GM18519 (cell line): Measurements from ENCODE around the gene ZNF22.

Experiments
- ATAC-seq: cut with Tn5 transposase; IDR thresholded peaks from one replicate; pipeline ENCODE4 v1.9.1; 2021; ENCODE audit warnings: mild to moderate bottlenecking, moderate library complexity; ENCODE audit not compliant: unreplicated experiment, low FRiP score

Gene ZNF22

DNA sequence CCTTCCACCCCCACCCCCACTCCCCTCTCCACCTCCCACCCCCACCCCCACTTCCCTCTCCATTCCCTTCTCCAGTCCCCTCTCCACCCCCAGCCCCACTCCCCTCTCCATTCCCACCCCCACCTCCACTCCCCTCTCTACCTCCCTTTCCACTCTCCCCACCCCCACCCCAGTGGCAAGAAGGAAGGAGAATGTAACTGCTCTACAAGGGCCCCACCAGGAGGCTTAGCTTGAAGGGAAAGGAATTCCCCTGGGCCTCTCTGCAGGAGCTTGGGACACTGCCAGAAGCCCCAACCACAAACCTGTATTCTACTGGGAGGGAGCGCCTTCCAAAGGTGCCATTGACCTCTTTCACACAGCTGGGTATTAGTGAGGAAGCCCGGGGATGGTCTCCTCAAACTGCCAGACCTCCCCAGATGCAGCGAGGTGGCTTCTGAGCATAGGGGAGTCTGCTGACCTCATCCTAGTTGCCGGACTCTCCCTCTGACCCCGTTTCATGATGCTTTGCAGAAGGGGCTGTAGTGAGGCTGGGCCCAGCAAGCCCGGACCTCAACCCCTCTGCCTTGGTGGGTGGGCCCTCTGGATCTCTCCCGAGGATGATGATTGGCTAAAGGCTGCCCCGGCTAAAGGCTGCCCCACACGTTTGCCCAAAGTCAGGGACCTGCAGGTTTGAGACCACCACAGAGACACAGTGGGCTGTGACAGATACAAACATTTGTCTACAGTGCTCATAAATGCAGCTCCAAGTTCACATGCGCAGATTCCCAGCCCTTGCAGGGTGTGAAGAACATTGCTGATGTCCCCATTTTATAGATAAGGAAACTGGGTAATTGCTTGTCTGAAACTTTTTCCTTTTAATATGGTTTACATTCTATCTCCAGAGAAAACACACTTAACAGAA, 25.0 kb upstream of the ZNF22 start:
- ATAC-seq, result no peak

DNA sequence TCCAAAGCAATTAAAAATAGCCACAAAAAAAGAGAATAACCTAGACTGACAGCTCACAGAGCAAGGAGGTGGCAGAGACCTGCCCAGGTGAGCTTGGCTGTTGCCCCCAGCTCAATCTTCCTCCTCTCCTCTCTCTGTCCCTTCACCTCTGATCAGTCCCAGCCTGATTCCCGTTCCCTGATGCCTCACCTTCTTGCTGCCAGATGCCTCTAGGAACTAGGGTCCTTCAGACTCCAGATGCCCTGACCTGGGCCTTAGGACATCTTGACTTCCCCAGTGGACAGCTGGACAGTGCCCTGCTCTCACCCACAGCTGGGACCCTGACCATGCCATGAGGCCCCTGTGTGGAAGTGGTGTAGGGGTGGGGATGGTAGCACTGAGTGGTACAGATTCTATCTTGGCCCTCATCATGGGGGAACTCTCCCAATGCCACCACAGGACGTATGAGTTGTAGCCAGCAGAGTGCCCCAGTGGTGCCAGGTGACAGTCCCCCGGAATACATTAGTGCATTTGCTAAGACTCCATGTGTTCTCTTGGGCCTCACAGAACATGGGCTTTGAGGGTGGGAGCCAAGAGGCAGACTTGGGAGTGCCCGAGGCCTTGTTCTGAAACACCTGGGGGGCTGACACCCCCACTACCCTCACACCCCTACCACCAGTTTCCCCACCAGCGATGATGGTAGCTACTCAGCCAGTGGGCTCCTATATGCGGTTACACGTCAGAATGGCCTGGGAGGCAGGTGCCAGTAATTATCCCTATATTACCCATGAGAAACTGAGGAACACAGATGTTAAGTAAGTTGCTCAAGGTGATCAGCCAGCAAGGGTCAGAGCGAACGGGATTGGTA, 24.1 kb upstream of the ZNF22 start:
- ATAC-seq, result no peak

DNA sequence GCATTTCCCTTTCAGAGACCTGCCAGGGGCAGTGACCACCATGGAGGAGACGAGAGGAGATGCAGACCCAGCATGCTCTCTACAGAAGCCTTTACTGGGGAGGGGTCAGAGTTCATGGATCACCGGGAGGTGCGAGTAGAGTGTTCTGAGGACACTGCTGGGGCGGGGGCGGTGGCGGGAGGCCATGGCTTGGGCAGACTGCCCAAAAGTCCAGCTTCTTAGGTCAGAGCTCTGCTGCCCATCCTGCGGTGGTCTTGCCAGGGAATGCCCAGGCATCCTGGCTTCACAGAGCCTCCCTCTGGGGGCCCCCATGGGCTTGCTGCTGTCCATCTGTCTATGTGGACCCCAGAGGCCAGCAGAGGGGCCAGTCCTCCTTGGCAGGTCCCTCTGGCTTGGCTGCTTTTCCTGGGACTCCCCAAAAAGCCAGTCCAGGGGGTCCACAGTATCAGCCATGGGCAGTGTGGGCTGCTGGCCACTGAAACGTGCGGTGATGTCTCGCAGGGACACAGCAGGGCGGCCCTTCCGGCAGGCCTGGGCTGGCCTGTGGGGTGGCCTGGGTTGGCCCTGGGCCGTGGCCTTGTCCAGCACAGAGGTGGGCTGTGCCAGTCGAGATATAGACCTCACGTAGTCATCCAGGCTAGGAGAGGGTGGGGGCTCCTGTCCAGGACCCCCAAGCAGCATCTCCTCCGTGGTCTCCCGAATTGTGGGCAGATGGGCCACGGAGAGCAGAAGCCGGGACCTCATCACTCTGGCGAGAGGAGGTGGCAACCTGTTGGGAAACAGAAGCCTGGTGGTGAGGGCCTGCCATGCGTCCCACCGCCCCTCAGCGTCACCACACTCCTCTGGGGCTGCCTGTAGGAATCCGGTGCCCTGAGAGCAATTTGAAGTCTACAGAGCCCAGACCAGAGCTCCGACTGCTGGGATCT, 23.2 kb upstream of the ZNF22 start:
- no peak for ATAC-seq

DNA sequence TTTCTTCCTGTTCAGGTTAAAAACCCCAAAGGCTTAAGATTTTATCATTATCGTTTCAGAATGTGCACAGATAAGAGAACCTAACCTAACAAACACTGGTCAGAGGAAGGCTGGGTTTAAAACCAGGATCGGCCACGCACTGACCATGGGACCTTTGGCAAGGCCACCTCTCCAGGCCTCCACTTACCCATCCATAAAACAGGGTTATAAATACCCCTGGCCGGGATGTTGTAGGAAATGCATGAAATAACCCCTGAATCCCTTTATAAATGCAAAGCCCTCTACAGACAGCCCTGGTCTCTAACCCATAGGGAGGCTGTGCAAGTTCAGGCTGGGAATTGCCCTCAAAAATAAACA, 22.5 kb upstream of the ZNF22 start:
- ATAC-seq, result no peak

DNA sequence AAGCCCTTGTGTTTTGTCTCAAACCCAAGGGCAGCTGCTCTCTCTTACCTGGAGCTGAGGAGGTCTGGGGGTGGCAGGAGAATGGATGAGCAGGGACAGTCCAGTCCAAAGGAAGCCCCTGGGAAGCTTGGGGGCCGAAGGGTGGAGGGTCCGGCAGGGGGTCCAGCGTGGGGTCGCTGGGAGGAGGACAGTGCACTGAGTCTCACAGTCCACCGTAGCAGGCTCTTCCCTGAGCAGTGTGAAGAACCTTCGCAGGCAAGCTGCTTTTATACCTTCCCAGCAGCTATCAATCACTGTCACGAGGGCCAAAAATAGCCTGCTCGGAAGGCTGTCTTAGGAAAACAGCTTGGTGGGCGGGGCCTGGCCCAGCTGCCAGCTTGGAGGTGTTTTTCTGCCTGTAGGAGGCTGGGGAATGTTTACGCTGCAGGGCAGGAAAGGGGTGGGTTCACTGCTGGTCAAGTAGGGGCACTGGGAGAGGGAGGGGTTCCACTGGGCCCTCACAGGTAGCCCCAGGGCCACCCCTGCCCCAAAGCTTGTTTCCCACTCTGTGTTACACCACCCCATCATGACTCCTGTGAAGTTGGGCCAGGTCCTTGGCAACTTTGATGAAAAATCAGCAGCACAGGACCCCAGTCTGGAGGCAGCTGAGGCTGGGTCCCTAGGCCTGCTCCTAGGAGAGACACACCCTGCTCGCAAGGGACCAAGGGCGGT, 22.0 kb upstream of the ZNF22 start, which contains the start of gene DEPP1:
TSS of gene DEPP1 (minus strand) at position 240 of the 711 bp plus-strand sequence. CDS start 779 bp downstream, outside the sequence.
- no peak for ATAC-seq

DNA sequence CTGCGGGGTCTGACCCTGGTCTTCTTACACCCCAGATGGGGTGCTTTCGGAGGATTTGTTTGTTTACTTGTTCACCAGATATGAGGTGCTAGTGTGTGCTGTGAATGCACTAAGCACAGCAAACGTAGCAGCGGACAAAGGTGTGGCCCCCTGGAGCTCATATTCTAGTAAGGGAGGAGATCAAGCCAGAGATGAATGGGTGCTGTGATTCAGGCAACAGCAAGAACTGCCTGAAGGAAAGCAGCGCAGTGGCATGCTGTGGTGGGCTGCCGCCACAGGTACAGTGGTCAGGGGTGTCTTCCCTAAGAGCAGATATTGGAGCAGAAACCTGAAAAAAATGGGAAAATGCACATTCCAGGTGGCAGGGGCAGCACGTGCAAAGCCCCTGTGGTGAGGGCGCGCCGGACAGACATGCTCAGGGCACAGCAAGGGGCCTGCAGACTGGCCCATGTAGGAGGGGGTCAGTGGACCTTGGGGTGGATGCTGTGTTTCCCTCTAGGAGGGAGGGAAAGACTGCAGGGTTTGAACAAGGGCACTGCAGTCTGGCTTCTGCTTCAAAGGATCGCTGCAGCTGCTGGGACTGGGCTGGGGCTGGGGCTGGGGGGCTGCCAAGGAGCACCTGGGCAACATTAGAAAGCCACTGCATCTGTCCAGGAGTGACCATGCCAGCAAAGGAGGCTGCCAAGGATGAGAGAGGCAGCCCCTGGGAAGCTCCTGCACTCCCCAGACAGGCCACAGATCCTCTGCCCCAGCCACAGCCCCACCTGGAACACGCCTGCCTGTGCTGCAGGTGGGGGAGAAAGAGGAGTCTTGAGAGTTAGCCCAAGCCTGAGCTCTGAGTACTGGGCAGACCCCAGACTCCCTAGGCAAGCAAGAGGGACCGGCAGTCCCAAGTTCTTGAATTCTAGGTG, 21.2 kb upstream of the ZNF22 start:
- ATAC-seq, result no peak

DNA sequence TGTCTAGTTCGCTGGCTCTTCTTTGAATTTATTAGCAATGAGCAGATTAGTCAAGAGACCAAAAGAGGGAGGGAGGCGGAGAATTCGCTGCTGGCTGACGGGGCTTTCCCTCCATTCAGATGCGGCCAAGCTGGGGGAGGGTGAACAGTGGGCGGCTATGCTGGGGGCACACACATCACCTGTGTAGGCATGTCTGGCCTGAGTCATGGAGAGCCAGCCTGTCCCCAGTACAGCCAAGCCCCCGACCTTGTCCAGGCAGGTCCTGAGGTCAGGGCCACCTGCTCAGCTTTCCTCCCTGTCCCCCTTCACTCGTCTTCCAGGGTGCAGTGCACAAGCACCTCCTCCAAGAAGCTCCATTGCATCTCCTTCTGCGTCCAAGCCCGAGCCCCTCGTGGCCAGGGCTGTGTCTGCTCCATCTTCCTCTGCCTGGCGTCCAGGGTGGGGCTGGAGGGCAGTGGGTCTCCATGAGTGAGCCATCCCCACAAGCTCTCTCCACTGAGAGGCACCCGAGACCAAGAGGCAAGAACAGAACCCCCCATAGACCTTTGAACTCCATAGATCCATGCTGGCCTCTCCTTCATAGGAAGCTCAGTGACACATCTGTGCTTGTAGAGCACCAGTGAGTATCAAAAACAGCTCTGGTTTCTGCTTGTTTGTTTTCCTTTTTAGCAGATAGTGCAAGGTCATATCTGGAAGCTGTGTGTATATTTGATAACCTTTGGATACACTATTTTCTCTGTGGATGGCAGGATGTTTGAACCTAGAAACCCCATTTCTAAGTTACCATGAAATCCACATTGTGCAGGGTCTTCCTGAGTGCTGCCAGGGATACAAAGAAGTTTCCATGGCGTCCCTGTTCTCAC, 20.2 kb upstream of the ZNF22 start:
- no peak for ATAC-seq

DNA sequence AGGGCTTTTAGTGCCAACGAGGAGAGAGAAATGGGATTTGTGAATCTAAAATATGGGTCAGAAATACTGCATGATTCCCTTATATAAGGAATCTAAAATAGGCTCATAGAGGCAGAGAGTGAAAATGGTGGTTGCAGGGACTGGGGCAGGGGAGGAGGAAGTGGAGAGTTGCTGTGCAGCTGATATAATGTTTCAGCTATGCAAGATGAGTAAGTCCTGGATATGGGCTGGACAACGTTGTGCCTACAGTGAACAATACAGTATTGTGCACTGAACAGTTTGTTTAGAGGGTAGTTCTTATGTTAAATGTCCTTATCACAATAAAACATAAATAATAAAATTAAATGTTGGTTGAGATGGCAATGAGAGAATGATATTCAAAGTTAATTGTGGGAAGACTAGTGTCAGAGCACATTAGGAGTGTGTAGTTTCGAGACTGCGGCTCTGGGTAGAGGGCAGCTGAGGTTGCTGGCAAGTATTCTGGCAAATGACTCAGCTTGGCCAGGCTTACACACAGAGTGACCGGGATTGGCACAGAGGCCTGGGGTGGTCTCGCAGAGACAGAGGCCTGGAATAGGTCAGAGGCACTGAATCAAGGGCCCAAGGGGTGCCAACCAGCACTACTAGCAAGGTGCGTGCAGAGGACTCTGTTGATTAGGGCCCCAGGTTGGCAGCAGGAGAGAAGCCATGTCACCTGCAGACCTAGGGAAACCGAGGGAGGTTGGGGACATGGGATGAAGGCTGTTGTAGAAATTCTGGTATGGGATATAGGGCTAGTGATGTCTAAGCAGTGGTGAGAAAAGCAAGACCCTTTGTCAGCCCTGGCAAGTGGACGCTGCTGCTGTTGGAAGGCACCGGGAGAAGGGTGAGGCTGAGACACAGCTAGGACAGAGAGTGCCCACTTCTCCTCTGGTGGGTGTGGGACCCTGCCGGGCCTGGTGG, 19.3 kb upstream of the ZNF22 start:
- ATAC-seq, result peak; percentile 57

DNA sequence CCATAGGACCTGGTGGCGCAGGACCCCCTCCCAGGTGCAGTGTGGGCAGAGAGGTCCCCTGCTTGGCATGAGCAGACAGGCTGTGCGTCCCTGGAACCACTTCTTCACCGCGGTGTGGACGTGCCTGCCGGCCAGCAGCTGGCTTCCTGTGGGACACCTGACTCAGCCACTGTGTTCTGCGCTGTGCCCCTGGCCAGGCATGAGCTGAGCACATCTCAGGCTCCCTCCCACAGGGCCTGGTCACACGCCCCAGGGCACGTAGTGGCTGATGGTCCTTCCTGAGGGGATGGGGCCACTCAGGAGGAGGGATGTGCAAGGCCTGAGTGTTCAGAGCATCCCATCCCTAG, 18.6 kb upstream of the ZNF22 start:
- no peak for ATAC-seq

DNA sequence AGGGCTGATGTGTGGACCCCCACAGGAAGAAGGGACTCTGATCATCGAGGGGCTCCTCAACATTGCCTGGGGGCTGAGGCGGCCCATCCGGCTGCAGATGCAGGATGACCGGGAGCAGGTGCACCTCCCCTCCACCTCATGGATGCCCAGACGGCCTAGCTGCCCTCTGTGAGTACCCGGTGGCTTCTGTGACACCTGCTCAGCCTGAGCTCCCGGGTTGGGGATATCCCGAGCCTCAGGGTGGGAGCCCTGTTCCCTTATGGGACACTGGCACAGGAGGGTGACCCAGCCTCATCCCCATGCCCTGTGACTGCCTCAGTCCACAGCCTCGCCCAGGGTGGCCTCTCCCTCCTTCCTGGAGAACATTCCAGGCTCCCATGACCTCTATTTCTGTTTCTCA, 18.2 kb upstream of the ZNF22 start:
- ATAC-seq, result no peak

DNA sequence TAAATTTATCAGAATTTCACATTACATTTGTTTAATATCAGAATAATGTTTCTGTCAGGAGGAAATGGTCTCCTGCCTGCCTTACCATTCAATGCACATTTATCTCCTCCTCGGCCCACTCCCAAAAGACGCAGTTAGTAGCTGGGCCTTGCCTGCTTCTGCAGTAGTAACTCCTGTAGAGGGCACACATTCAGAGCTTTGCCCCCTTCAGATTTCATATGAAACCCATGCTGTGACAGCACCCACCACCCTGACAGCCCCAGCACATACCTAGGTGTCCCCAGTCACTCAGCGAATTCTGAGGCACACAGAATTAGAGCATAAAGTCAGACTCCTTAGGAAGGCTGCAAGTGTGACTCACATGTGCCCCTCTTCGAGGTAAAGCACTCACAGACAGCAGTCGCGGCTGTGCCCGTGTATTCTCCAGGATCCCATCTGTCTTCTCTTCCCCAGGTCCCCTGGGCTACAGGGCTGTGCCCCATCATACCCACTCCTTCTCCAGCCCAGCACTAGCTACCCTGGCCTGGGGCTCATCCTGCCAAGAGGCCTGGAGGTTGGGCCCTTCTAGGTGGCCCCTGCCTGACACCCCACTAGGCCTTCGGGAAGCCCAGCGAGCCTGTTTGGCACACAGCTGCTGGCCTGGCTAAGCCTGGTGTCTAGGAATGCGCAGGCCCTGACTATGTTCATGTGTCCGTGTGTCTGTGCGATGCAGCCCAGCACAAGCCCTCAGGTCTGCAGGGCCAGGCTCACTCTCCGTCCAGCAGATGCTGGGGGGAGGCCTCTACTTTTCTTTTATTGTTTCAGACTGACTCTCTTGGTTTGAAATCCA, 17.4 kb upstream of the ZNF22 start:
- no peak for ATAC-seq

DNA sequence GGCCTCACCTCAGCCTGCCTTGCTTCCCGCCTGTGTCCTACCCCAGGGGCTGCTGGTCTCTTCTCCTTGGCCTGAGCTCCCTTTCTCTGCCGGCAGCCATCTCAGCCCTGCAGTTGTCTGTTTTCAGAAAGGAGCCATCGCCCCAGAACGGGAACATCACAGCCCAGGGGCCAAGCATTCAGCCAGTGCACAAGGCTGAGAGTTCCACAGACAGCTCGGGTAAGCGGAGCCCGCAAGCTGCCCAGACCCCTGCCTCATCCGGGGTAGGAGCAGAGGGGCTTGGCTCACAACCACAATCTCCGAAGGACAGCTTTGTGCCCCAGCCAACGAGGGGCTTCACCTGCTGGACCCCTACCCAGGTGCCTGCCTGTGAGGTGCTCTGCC, 16.8 kb upstream of the ZNF22 start:
- no peak for ATAC-seq

DNA sequence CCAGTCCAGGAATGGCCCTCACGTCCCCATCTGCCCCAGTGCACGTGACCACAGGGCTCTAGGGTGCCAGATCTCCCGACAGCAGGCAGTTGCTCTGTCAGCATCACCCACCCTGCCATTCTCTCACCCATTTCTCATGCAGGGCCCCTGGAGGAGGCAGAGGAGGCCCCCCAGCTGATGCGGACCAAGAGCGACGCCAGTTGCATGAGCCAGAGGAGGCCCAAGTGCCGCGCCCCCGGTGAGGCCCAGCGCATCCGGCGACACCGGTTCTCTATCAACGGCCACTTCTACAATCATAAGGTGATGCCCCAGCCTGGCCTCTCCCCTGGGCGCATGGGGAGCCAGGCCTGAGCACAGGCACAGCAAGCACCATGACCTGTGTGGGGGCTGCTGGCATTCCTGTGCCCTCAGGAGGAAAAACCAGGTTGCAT, 16.0 kb upstream of the ZNF22 start:
- ATAC-seq, result no peak

DNA sequence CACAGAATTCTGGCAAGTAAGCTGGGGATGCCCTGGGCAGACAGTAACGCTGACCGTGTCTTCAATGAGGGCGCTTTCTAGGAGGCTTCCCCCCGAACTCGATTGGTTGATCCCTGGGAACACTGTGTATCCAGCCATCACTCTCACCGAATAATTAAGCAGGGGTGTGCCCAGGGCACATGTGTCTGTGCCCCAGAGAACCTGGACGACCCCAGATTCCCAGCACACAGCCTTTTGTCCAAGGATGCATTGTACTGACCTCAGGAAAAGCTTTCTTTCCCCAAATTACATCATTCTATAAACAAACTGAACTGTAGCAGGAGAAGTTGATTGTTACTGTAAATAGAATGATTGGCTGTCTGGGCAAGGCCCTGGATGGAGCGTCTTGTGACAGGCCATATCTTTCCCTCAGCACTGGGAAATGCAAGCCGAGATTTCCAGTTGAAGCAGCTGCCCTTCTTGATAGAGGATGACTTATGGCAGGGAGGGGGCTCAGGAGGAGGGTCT, 15.5 kb upstream of the ZNF22 start:
- ATAC-seq, result no peak

DNA sequence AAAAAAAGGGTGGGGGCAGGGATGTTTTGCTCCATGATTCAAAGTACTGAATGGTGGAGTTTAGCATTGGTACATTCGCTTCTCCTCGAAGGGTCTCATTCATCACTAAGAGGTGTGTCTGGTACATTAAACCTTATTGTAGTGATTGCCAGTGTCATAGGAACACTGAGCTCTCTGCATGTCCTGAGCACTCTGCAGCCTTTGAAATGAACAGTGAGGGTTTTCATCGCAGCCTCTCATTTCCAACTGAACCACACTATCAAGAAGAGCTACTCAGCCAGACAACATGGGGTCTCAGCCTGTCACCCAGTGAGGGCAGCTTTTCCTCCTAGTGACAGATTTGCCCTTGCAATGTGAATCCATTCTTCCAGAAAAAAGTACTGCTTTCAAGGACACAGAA, 14.5 kb upstream of the ZNF22 start:
- no peak for ATAC-seq

DNA sequence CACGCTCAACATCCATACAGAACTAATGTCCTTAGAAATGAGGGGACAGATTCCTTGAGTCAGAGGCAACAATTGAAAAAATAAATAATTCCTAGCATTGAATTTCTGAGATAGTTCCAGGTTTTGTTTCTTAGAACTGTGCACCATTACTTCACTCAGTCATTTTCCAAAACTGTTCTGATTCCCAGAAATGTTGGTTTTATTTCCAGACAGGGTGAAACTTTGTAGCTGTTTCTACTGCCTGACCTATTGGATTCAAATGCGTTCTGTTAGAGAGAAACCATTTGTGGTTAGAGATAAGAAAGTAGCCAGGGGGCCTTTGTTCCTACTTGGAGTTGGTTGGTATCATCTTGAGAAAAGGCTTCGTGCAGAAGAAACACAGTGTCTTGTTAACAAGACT, 14.1 kb upstream of the ZNF22 start:
- no peak for ATAC-seq
